GM19395 (cell line): ENCODE results near the gene GP5.

Experiments
- ATAC-seq: cut with Tn5 transposase; IDR thresholded peaks from one replicate; pipeline ENCODE4 v1.9.1; 2021; ENCODE audit warnings: mild to moderate bottlenecking, moderate library complexity; ENCODE audit not compliant: unreplicated experiment

GP5 gene

GRCh38 chr3:194351080-194351672, 47.9 kb downstream of the GP5 start, which contains the start of gene CPN2:
Gene CPN2 (minus strand): TSS chr3:194351328. CDS start chr3:194342702, 8,626 bp downstream.
- ATAC-seq = no peak

- ATAC-seq = no peak
Observed at GRCh38 chr3:194350726-194351071, 48.4 kb downstream of the GP5 start.

- ATAC-seq = no peak
Observed at GRCh38 chr3:194348354-194348753, 50.7 kb downstream of the GP5 start.

- ATAC-seq = no peak
Observed at GRCh38 chr3:194346621-194347020, 52.4 kb downstream of the GP5 start.

- ATAC-seq = no peak
Observed at GRCh38 chr3:194346035-194346434, 53.0 kb downstream of the GP5 start.
